ENCODE data around the gene PMM1. TPM values are rescaled to one million over a fixed set of nuclear protein-coding genes. Genes with fewer than 3 reads are reported as not detected.

PMM1 gene
- total RNA-seq, 2 experiments from 2014 or later: 17.0 to 40.5 TPM

- no peak for TF ChIP-seq EZH2phosphoT487 (IDR thresholded peaks at IDR 0.05; ENCODE audit: borderline replicate concordance, low read depth, low read length)
- TF ChIP-seq, protein P1, sequence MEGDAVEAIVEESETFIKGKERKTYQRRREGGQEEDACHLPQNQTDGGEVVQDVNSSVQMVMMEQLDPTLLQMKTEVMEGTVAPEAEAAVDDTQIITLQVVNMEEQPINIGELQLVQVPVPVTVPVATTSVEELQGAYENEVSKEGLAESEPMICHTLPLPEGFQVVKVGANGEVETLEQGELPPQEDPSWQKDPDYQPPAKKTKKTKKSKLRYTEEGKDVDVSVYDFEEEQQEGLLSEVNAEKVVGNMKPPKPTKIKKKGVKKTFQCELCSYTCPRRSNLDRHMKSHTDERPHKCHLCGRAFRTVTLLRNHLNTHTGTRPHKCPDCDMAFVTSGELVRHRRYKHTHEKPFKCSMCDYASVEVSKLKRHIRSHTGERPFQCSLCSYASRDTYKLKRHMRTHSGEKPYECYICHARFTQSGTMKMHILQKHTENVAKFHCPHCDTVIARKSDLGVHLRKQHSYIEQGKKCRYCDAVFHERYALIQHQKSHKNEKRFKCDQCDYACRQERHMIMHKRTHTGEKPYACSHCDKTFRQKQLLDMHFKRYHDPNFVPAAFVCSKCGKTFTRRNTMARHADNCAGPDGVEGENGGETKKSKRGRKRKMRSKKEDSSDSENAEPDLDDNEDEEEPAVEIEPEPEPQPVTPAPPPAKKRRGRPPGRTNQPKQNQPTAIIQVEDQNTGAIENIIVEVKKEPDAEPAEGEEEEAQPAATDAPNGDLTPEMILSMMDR (conservative IDR thresholded peaks at IDR 0.05; ENCODE audit: low read length): no peak
- intact Hi-C loops (cut with micrococcal nuclease; ENCODE audit: unreplicated experiment): no loop called here
- BruUV-seq (replicated peaks): no TSS peak
- Histone ChIP-seq H3K4me2 (ENCODE audit: low read length) (no peak overlapping the region), H3K9me3 (ENCODE audit: low read length) (no peaks in the 10 kb centered on the region), H3K9me2 (ENCODE audit: insufficient read depth, low read length) (no peaks in the 10 kb centered on the region), H3K79me2 (ENCODE audit: insufficient read depth, low read depth, low read length) (peaks cover 39% of the 10 kb centered on the region), H3K27ac (ENCODE audit: low read depth, low read length, poor library complexity, severe bottlenecking) (no peak overlapping the region), H3K4me3 (ENCODE audit: low read depth, low read length, poor library complexity, severe bottlenecking) (no peak overlapping the region), H3K4me1 (ENCODE audit: insufficient read depth, low read length, poor library complexity, severe bottlenecking) (peaks cover 27% of the 10 kb centered on the region), H4K20me1 (ENCODE audit: insufficient read depth, low read length) (peaks cover 17% of the 10 kb centered on the region; the same call in 1 of the 2 replicates), H2AFZ (ENCODE audit: low read length) (no peak overlapping the region), H3K36me3 (ENCODE audit: insufficient read depth, low read length) (peaks cover 38% of the 10 kb centered on the region)
- ChIA-PET CTCF (ENCODE audit: unreplicated experiment) (no interaction called here), POLR2A (no interaction called here)
- no peak for DNase-seq (ENCODE audit: low spot score)
Observed at GRCh38 chr22:41540006-41540315, 49.7 kb downstream of the PMM1 start.

GRCh38 chr22:41539146-41540005 lies 50.3 kb downstream of the PMM1 start:
- CTCF ChIA-PET (ENCODE audit: unreplicated experiment): no interaction called here
- Histone ChIP-seq H3K9me3 (ENCODE audit: low read length) (no peaks in the 10 kb centered on the region), H3K27ac (ENCODE audit: low read depth, low read length, poor library complexity, severe bottlenecking) (no peak overlapping the region), H4K20me1 (ENCODE audit: insufficient read depth, low read length) (peaks cover 17% of the 10 kb centered on the region; the same call in 1 of the 2 replicates), H3K36me3 (ENCODE audit: insufficient read depth, low read length) (peaks cover 40% of the 10 kb centered on the region), H3K79me2 (ENCODE audit: insufficient read depth, low read depth, low read length) (peaks cover 39% of the 10 kb centered on the region), H3K9me2 (ENCODE audit: insufficient read depth, low read length) (no peaks in the 10 kb centered on the region), H3K4me2 (ENCODE audit: low read length) (no peak overlapping the region), H3K4me1 (ENCODE audit: insufficient read depth, low read length, poor library complexity, severe bottlenecking) (peaks cover 22% of the 10 kb centered on the region), H2AFZ (ENCODE audit: low read length) (no peak overlapping the region), H3K4me3 (ENCODE audit: low read depth, low read length, poor library complexity, severe bottlenecking) (no peak overlapping the region)
- BruUV-seq (replicated peaks): no TSS peak
- no peak for DNase-seq (ENCODE audit: low spot score)
- intact Hi-C loops (cut with micrococcal nuclease; ENCODE audit: unreplicated experiment): no loop called here
- TF ChIP-seq EZH2phosphoT487 (IDR thresholded peaks at IDR 0.05; ENCODE audit: borderline replicate concordance, low read depth, low read length): no peak
- TF ChIP-seq, protein P1 (conservative IDR thresholded peaks at IDR 0.05; ENCODE audit: low read length): no peak
- POLR2A ChIA-PET: no interaction called here

DNA sequence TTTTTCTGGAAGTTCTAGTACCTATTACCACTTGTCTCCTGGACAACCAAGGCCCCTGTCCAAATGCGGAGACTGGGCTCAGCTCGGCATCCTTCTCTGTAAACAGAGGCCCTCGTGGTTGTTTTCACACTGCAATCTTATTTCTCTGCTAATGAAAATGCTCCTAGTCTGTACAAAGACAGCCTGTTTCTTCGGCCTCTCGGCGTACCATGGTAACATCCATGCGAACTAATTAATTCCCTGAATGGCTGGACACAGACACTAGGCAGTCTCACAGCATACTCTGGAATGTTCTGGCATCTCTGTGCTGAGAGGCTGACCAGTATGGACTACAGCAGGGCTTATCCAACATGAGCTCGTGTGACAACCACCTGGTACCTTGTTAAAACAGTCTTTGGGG lies 51.1 kb downstream of the PMM1 start:
- Histone ChIP-seq H4K20me1 (ENCODE audit: insufficient read depth, low read length) (peaks cover 17% of the 10 kb centered on the region; the same call in 1 of the 2 replicates), H3K9me2 (ENCODE audit: insufficient read depth, low read length) (no peaks in the 10 kb centered on the region), H3K4me2 (ENCODE audit: low read length) (no peak overlapping the region), H3K4me1 (ENCODE audit: insufficient read depth, low read length, poor library complexity, severe bottlenecking) (peaks cover 22% of the 10 kb centered on the region), H3K79me2 (ENCODE audit: insufficient read depth, low read depth, low read length) (peaks cover 34% of the 10 kb centered on the region), H3K9me3 (ENCODE audit: low read length) (no peaks in the 10 kb centered on the region), H2AFZ (ENCODE audit: low read length) (no peak overlapping the region), H3K36me3 (ENCODE audit: insufficient read depth, low read length) (peaks cover 47% of the 10 kb centered on the region), H3K4me3 (ENCODE audit: low read depth, low read length, poor library complexity, severe bottlenecking) (no peak overlapping the region), H3K27ac (ENCODE audit: low read depth, low read length, poor library complexity, severe bottlenecking) (no peak overlapping the region)
- TF ChIP-seq, protein P1 (conservative IDR thresholded peaks at IDR 0.05; ENCODE audit: low read length): no peak
- no peak for TF ChIP-seq EZH2phosphoT487 (IDR thresholded peaks at IDR 0.05; ENCODE audit: borderline replicate concordance, low read depth, low read length)
- no TSS peak for BruUV-seq (replicated peaks)
- POLR2A ChIA-PET: no interaction called here
- intact Hi-C loops (cut with micrococcal nuclease; ENCODE audit: unreplicated experiment): no loop called here
- no peak for DNase-seq (ENCODE audit: low spot score)
- CTCF ChIA-PET (ENCODE audit: unreplicated experiment): no interaction called here

All from OCI-LY7 (cell line).